Measurements from ENCODE around the gene DNM3. TPM values are rescaled to one million over a fixed set of nuclear protein-coding genes. Genes with fewer than 3 reads are reported as not detected.

The DNM3 gene
- total RNA-seq, 4 donors from 2014 or later: 2.7 to 3.3 TPM; not detected in 2

DNA sequence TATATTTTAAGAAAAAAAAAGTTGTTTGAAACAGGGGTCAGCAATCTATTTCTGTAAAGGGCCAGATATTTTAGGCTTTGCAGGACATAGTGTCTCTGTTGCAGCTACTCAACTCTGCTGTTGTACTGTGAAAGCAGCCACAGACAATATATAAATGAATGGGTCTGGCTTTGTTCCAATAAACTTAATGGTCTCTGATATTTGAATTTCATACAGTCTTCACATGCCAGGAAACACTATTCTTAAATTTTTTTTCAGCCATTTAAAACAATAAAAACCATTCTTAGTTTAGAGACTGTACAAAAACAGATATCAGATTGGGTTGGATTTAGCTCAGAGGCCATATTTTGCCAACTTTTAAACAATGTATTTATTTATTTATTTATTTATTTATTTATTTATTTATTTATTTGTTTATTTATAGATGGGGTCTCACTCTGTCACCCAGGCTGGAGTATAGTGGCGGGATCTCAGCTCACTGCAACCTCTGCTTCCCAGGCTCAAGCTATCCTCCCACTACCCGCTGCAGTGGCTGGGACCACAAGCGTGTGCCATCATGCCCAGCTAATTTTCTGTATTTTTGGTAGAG, 102.8 kb downstream of the DNM3 start:
- Histone ChIP-seq H3K27ac (no peak overlapping the region), H3K4me3 (no peak overlapping the region), H3K27me3 (no peaks in the 10 kb centered on the region), H3K36me3 (no peaks in the 10 kb centered on the region), H3K4me1 (peaks cover 0 to 34% (median 8%) of the 10 kb centered on the region in 4 donors), H3K9me3 (no peaks in the 10 kb centered on the region)
- WGBS, 2 donors (ENCODE audit: low coverage in 1 of 2): 96% methylated on average over 3 of the region's 3 CpGs; no CpG with 5 or more reads in 1 of the 2 donors
- no peak for TF ChIP-seq POLR2AphosphoS5 (IDR thresholded peaks at IDR 0.05)
- TF ChIP-seq EP300 (IDR thresholded peaks at IDR 0.05; ENCODE audit: low read depth): no peak
- TF ChIP-seq, protein P1, sequence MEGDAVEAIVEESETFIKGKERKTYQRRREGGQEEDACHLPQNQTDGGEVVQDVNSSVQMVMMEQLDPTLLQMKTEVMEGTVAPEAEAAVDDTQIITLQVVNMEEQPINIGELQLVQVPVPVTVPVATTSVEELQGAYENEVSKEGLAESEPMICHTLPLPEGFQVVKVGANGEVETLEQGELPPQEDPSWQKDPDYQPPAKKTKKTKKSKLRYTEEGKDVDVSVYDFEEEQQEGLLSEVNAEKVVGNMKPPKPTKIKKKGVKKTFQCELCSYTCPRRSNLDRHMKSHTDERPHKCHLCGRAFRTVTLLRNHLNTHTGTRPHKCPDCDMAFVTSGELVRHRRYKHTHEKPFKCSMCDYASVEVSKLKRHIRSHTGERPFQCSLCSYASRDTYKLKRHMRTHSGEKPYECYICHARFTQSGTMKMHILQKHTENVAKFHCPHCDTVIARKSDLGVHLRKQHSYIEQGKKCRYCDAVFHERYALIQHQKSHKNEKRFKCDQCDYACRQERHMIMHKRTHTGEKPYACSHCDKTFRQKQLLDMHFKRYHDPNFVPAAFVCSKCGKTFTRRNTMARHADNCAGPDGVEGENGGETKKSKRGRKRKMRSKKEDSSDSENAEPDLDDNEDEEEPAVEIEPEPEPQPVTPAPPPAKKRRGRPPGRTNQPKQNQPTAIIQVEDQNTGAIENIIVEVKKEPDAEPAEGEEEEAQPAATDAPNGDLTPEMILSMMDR (IDR thresholded peaks at IDR 0.05): no peak
- TF ChIP-seq POLR2A (IDR thresholded peaks at IDR 0.05): no peak
- DNase-seq: no peak
- intact Hi-C loops (cut with DNase I; ENCODE audit: low total_unique reads): no loop called here
- in situ Hi-C loops (cut with MboI; ENCODE audit: low pct_ligation_motif_present in 1 of 4, low pct_unique_long_range_greater_than_20kb in 1 of 4, low sequenced_read_pairs in 3 of 4): no loop called here

- DNase-seq: no peak
- in situ Hi-C loops (cut with MboI; ENCODE audit: low pct_ligation_motif_present in 1 of 4, low pct_unique_long_range_greater_than_20kb in 1 of 4, low sequenced_read_pairs in 3 of 4): no loop called here
- intact Hi-C loops (cut with DNase I; ENCODE audit: low total_unique reads): no loop called here
- Histone ChIP-seq H3K27ac (no peak overlapping the region), H3K36me3 (no peaks in the 10 kb centered on the region), H3K9me3 (no peaks in the 10 kb centered on the region), H3K27me3 (no peaks in the 10 kb centered on the region), H3K4me1 (peaks cover 0 to 3% (median 0%) of the 10 kb centered on the region in 4 donors), H3K4me3 (no peak overlapping the region)
- WGBS, 2 donors (ENCODE audit: low coverage in 1 of 2): 0 to 16% methylated on average over 1 of the region's 1 CpG
- no peak for TF ChIP-seq POLR2A (IDR thresholded peaks at IDR 0.05)
- TF ChIP-seq POLR2AphosphoS5 (IDR thresholded peaks at IDR 0.05): no peak
- TF ChIP-seq, protein P1 (IDR thresholded peaks at IDR 0.05): no peak
- no peak for TF ChIP-seq EP300 (IDR thresholded peaks at IDR 0.05; ENCODE audit: low read depth)
Measured at GRCh38 chr1:171948511-171948910, 107.2 kb downstream of the DNM3 start.

- H3K4me3 ChIP-seq: no peak overlapping the region
- no peak for TF ChIP-seq POLR2A (IDR thresholded peaks at IDR 0.05)
- TF ChIP-seq, protein P1 (IDR thresholded peaks at IDR 0.05): no peak
- TF ChIP-seq POLR2AphosphoS5 (IDR thresholded peaks at IDR 0.05): no peak
- TF ChIP-seq EP300 (IDR thresholded peaks at IDR 0.05; ENCODE audit: low read depth): no peak
- DNase-seq: no peak
- in situ Hi-C loops (cut with MboI; ENCODE audit: low pct_ligation_motif_present in 1 of 4, low pct_unique_long_range_greater_than_20kb in 1 of 4, low sequenced_read_pairs in 3 of 4) (no loop called here), intact Hi-C loops (cut with DNase I; ENCODE audit: low total_unique reads) (no loop called here)
- no peaks in the 10 kb centered on the region for H3K36me3 ChIP-seq
- peaks cover 0 to 3% (median 0%) of the 10 kb centered on the region in 4 donors for H3K4me1 ChIP-seq
- no peak overlapping the region for H3K27ac ChIP-seq
- no peaks in the 10 kb centered on the region for H3K27me3 ChIP-seq
- H3K9me3 ChIP-seq: no peaks in the 10 kb centered on the region
- WGBS, 2 donors (ENCODE audit: low coverage in 1 of 2): 82 to 85% methylated on average over 1 to 2 of the region's 2 CpGs
Measured at GRCh38 chr1:171949316-171949715, 108.0 kb downstream of the DNM3 start.

- TF ChIP-seq POLR2A (IDR thresholded peaks at IDR 0.05) (no peak), POLR2AphosphoS5 (IDR thresholded peaks at IDR 0.05) (no peak), EP300 (IDR thresholded peaks at IDR 0.05; ENCODE audit: low read depth) (no peak)
- TF ChIP-seq, protein P1 (IDR thresholded peaks at IDR 0.05): no peak
- Histone ChIP-seq H3K27me3 (no peaks in the 10 kb centered on the region), H3K4me3 (no peak overlapping the region), H3K9me3 (no peaks in the 10 kb centered on the region), H3K27ac (no peak overlapping the region), H3K4me1 (no peaks in the 10 kb centered on the region), H3K36me3 (no peaks in the 10 kb centered on the region)
- 71% methylated on average over 1 of the region's 1 CpG; no CpG with 5 or more reads in 1 of the 2 donors for WGBS, 2 donors (ENCODE audit: low coverage in 1 of 2)
- DNase-seq: no peak
- in situ Hi-C loops (cut with MboI; ENCODE audit: low pct_ligation_motif_present in 1 of 4, low pct_unique_long_range_greater_than_20kb in 1 of 4, low sequenced_read_pairs in 3 of 4) (no loop called here), intact Hi-C loops (cut with DNase I; ENCODE audit: low total_unique reads) (no loop called here)
Measured at GRCh38 chr1:171953835-171954234, 112.5 kb downstream of the DNM3 start.
